RPMI7951 (cell line): ENCODE data around the gene ROGDI. TPM values are rescaled to one million over a fixed set of nuclear protein-coding genes. Genes with fewer than 3 reads are reported as not detected.

Experiments
- DNase-seq: peaks from one replicate; pipeline ENCODE4 v3.0.0-alpha.2; 2012; ENCODE audit warnings: low read depth
- total RNA-seq: library from RNA; depleted of rRNA; stranded (reverse); fragments of >200 nt; shearing (Covaris generic); gene quantifications from 2 replicates; pipeline ENCODE4 v1.2.3, GENCODE V29; 2014

ROGDI gene
- total RNA-seq, 1 experiment from 2014 or later, result 13.1 TPM

GRCh38 chr16:4814046-4814445 lies 11.6 kb upstream of the ROGDI start:
- DNase-seq, result no peak

GRCh38 chr16:4813251-4814003 lies 11.0 kb upstream of the ROGDI start:
- no peak for DNase-seq

- no peak for DNase-seq
Measured at GRCh38 chr16:4811773-4812172, 9.3 kb upstream of the ROGDI start.

GRCh38 chr16:4811242-4811641 lies 8.8 kb upstream of the ROGDI start:
- no peak for DNase-seq

- no peak for DNase-seq
Measured at GRCh38 chr16:4806280-4806679, 3.8 kb upstream of the ROGDI start.

GRCh38 chr16:4805231-4805630 lies 2.8 kb upstream of the ROGDI start:
- no peak for DNase-seq

- DNase-seq, result no peak
Measured at GRCh38 chr16:4803898-4804762, 1.7 kb upstream of the ROGDI start.

GRCh38 chr16:4803401-4803844 lies 990 bp upstream of the ROGDI start:
- DNase-seq, result no peak

GRCh38 chr16:4802659-4803287 lies 340 bp upstream of the ROGDI start:
- DNase-seq, result peak; percentile 91

- no peak for DNase-seq
Measured at GRCh38 chr16:4801051-4801961, 1.1 kb downstream of the ROGDI start.

GRCh38 chr16:4800290-4801041 lies 2.0 kb downstream of the ROGDI start:
- no peak for DNase-seq

GRCh38 chr16:4799171-4799855 lies 3.1 kb downstream of the ROGDI start:
- DNase-seq, result no peak

GRCh38 chr16:4798456-4798855 lies 4.0 kb downstream of the ROGDI start:
- no peak for DNase-seq

- DNase-seq, result no peak
Measured at GRCh38 chr16:4797805-4798252, 4.6 kb downstream of the ROGDI start.

GRCh38 chr16:4796982-4797804 lies 5.2 kb downstream of the ROGDI start:
- no peak for DNase-seq

GRCh38 chr16:4795828-4796572 lies 6.4 kb downstream of the ROGDI start:
- DNase-seq, result no peak

- DNase-seq, result no peak
Measured at GRCh38 chr16:4795181-4795827, 7.1 kb downstream of the ROGDI start, which contains the start of gene SMIM22. TSS of gene SMIM22 (plus strand) at chr16:4795369. CDS start at chr16:4795735, 366 bp downstream.
